ENCODE results near the gene TMEM245.
"Not testable (repeated sequence)": the region's sequence is repeated elsewhere in the genome, so short reads cannot be mapped to it uniquely, and the experiment has no call there.

Gene TMEM245

DNA sequence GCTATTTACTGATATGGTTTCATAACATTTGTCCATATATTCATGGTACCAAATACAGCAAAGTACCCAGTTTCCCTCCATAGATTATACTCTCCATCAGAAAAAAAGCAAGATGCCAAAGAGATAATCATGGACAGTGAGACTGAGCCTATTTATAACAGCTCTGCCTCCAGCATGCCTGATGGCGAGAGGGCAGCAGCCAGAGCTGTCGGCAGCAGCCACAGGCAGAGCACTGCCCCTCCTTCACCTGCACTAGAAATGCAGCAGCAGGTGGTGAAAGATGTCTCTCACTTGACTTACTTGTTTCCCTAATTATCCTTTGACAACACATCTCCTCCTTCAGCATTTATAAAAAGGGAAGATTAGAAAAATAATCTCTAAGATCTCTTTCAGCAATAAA is 138.9 kb downstream of the TMEM245 start:
- DNase-seq = no peak

DNA sequence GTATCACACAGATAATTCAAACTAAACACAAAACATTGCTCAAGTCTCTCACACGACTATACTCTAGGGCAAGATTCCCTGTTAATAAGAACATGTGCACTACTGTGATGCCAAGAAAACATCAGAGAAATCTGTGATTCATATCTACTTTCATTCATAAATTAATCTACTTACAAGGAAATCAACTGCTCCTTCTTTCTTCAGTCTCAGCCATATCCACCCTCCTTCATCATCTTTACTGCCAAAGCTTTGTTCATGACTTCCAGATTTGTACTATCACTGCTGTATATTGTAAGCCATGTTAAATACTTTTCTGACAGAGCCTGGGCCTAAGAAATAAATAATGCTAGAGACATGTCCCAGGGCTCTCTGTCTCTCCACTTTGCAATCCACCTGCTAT is 141.5 kb downstream of the TMEM245 start:
- no peak for DNase-seq

DNA sequence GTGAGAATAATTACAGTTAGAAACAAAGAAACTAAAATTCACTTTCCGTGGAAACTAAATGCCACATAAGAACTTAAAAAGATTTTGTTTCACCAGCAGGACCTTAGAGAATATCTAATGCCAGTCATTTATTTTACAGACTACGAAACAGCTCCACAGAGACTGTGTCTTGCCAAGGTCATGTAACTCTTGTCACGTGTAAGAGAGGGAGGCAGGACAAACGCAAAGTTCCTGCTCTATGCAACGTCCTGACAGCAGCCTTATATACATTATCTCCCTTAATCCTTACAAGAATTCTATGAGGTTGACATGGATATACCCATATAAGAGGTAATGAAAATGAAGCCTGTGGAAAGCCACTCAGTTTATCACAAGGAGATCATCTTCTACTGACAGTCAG is 145.9 kb downstream of the TMEM245 start:
- DNase-seq = no peak

DNA sequence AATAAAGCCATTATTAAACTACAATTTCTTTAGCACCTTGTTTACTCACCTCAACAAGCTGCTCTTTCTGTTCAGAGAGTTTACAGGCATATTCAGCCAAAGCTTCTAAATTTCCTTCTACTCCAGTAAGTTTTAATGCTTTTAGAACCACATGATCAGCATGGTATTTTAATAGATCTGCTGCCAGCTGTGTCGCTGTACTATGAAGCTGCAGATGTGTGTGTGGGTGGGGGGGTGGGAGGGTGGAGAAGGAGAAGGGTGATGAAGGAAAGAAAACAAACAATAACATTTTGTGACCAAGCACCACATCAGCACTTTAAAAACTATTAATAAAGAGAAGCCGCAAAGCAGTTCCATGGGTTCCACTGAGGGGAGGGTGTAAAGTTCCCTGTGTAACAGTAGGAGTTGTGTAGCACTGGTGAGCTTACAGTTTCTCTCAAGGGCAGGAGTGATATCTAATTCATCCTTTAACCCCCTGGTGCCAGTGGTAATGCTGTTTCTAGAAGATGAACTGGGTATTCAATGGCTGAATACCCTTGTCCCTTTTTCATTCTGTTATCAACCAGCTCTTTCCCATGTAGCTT is 147.0 kb downstream of the TMEM245 start:
- DNase-seq = no peak

DNA sequence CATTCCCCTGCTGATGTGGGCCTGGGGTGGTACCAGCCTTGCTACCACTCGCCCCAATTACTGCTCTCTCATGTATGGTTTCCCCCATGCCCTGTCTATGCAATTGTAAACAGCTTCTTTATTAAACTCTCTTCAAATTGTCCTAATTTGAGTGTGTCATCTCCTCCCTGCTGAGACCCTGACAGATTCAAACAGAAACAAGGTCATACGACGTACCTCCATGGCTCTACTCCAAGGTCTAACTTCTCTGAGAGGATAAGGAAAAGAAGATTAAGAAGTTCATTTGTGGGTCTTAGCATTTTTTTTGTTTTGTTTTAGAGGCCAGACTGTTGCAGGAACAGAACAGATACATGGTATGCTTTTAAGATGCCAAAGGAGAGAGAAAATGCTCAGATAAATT is 147.6 kb downstream of the TMEM245 start:
- no peak for DNase-seq

DNA sequence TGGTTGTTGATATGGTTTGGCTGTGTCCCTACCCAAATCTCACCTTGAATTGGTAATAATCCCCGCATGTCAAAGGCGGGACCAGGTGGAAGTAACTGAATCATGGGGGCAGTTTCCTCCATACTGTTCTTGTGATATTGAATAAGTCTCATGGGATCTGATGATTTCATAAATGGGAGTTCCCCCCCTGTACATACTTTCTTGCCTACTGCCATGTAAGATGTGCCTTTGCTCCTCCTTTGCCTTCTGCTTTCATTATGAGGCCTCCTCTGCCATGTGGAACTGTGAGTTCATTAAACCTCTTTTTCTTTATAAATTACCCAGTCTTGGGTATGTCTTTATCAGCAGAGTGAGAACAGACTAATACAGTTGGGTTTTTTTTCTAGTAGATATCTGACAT is 148.4 kb downstream of the TMEM245 start:
- DNase-seq = not testable (repeated sequence)

DNA sequence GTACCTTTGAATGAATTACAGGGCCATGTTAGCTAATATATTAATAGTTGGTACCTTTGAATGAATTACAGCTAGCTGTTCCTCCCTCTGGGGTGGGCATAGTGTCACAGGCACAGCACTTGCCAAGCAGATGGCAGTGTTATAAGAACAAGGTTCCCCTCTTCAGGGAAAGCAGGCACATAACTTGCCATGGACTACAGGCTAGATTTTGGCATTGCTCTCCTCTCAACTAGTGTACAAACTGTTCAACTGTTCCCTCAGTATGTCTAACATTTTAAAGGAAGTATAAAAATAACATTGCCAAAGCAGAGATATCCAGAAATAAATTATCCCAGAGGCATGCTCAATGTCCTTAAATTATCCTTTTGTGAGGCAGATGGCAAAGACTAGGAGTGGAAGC is 151.8 kb downstream of the TMEM245 start:
- no peak for DNase-seq

Measured in NCI-H1436 treated with DMSO at 0.1 percent for 48 hours (cell line).